ES-I3 (cell line): ENCODE results near the gene EMILIN2.
"Not testable (repeated sequence)": the region's sequence is repeated elsewhere in the genome, so short reads cannot be mapped to it uniquely, and the experiment has no call there.

Experiments
- H3K36me3 ChIP-seq: 2 replicates; pipeline ENCODE4 v1.6.1; 2013; ENCODE audit warnings: mild to moderate bottlenecking, low read length, control low read depth, moderate library complexity; ENCODE audit not compliant: insufficient read depth
- H3K4me1 ChIP-seq: 2 replicates; pipeline ENCODE4 v1.6.1; 2013; ENCODE audit warnings: mild to moderate bottlenecking, control low read depth, low read length; ENCODE audit not compliant: insufficient read depth
- H3K9ac ChIP-seq: 2 replicates; pipeline ENCODE4 v1.6.1; 2013; ENCODE audit warnings: low read depth, mild to moderate bottlenecking, low read length, moderate library complexity
- H3K9me3 ChIP-seq: 2 replicates; pipeline ENCODE4 v1.6.1; 2013; ENCODE audit warnings: mild to moderate bottlenecking, low read length, moderate library complexity; ENCODE audit not compliant: control insufficient read depth, insufficient read depth

The EMILIN2 gene

GRCh38 chr18:2825613-2826175, 21.1 kb upstream of the EMILIN2 start:
- H3K9ac ChIP-seq, result no peak overlapping the region
- H3K9me3 ChIP-seq, result no peaks in the 10 kb centered on the region
- peaks cover 4% of the 10 kb centered on the region; the same call in 1 of the 2 replicates for H3K4me1 ChIP-seq
- no peaks in the 10 kb centered on the region for H3K36me3 ChIP-seq

- peaks cover 4% of the 10 kb centered on the region; the same call in 1 of the 2 replicates for H3K4me1 ChIP-seq
- H3K9me3 ChIP-seq, result no peaks in the 10 kb centered on the region
- no peak overlapping the region for H3K9ac ChIP-seq
- no peaks in the 10 kb centered on the region for H3K36me3 ChIP-seq
These were observed 20.2 kb upstream of the EMILIN2 start for GRCh38 chr18:2826581-2826980.

DNA sequence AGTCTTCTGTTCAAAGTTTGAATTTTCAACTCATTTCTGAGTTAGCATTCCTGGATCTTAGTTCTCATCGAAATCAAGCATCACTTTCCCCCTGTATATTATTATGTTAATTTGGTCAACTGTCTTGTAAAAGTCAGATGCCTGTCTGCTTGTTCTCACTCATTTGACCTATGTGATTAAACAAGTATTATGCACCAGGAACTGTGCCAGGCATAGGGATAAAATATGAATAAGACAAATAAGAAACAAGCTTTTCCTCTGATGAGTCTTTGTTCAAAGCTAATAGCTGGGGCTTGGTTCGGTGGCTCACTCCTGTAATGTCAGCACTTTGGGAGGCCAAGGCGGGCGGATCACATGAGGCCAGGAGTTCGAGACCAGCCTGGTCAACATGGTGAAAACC, 19.7 kb upstream of the EMILIN2 start:
- Histone ChIP-seq H3K9me3 (no peaks in the 10 kb centered on the region), H3K4me1 (peaks cover 4% of the 10 kb centered on the region; the same call in 1 of the 2 replicates), H3K36me3 (no peaks in the 10 kb centered on the region), H3K9ac (no peak overlapping the region)

GRCh38 chr18:2836118-2836517, 10.7 kb upstream of the EMILIN2 start:
- H3K4me1 ChIP-seq, H3K9me3 ChIP-seq, H3K9ac ChIP-seq, H3K36me3 ChIP-seq: not testable (repeated sequence)

- H3K36me3 ChIP-seq, H3K9me3 ChIP-seq, H3K9ac ChIP-seq, H3K4me1 ChIP-seq: not testable (repeated sequence)
These were observed 9.5 kb upstream of the EMILIN2 start for GRCh38 chr18:2837290-2837689.

DNA sequence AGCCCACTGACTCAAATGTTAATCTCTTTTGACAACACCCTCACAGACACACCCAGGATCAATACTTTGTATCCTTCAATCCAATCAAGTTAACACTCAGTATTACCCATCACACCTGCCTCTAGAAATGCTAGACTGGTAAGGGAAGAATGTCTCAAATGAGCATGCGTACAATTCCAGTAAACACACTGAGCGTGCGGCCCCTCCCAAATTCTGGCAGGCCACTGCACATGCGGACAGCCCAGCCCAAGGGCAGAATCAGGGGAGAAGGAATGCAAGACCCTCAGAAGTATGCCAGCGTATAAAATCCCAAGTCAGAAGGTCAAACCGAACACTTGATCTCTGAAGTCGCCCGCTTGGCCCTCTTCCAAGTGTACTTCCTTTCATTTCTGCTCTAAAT, 7.6 kb upstream of the EMILIN2 start:
- no peak overlapping the region for H3K9ac ChIP-seq
- H3K9me3 ChIP-seq, result no peaks in the 10 kb centered on the region
- no peaks in the 10 kb centered on the region for H3K36me3 ChIP-seq
- no peaks in the 10 kb centered on the region for H3K4me1 ChIP-seq

- H3K4me1 ChIP-seq, result 0 out of 2 replicates have a peak, but pooled peaks cover 3% of the 10 kb centered on the region
- H3K36me3 ChIP-seq, result no peaks in the 10 kb centered on the region
- no peaks in the 10 kb centered on the region for H3K9me3 ChIP-seq
- H3K9ac ChIP-seq, result no peak overlapping the region
These were observed 6.3 kb upstream of the EMILIN2 start for GRCh38 chr18:2840521-2840920.

DNA sequence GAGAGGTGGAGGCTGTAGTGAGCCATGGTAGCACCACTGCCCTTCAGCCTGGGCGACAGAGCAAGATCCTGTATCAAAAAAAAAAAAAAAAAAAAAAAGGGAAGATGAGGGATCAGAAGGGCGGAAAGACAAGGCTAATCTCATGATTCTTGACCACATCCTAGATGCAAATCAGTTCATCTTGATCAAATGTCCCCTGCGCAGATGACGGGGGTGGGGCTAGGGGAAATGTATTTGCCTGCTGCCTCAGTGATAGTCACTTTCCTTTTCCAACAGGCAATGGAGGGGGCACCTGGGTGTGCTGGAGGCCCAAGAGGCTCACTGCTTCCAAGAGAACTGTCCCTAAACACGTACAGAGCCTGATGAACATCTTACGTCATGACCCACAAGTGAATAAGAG, 3.7 kb upstream of the EMILIN2 start:
- Histone ChIP-seq H3K9ac (no peak overlapping the region), H3K4me1 (0 out of 2 replicates have a peak, but pooled peaks cover 3% of the 10 kb centered on the region), H3K36me3 (no peaks in the 10 kb centered on the region), H3K9me3 (no peaks in the 10 kb centered on the region)

DNA sequence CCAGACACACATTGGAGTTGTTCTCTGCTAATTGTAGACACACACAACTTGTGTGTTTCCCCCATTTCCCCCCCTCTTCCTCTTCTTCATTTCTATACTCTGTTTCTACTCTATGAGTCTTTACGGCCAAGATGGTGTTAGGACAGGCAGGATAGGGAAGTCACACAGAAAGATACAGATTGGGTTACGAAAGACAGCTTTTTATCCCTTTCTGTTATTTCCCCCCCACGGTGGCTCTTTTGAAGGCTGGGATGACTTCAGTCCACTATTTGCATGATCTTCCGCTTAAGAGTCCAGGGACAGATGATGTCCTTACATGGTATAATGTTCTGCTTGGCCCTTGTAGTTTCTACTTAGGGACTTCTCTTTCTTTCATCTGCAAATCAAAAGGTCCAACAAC, 1.6 kb upstream of the EMILIN2 start:
- Histone ChIP-seq H3K36me3 (no peaks in the 10 kb centered on the region), H3K9ac (no peak overlapping the region; the same call in 1 of the 2 replicates), H3K9me3 (no peaks in the 10 kb centered on the region), H3K4me1 (0 out of 2 replicates have a peak, but pooled peaks cover 3% of the 10 kb centered on the region)

GRCh38 chr18:2847317-2848246, 776 bp downstream of the EMILIN2 start:
- Histone ChIP-seq H3K9ac (peak overlapping the region; percentile 80), H3K36me3 (no peaks in the 10 kb centered on the region), H3K9me3 (no peaks in the 10 kb centered on the region), H3K4me1 (0 out of 2 replicates have a peak, but pooled peaks cover 3% of the 10 kb centered on the region)

DNA sequence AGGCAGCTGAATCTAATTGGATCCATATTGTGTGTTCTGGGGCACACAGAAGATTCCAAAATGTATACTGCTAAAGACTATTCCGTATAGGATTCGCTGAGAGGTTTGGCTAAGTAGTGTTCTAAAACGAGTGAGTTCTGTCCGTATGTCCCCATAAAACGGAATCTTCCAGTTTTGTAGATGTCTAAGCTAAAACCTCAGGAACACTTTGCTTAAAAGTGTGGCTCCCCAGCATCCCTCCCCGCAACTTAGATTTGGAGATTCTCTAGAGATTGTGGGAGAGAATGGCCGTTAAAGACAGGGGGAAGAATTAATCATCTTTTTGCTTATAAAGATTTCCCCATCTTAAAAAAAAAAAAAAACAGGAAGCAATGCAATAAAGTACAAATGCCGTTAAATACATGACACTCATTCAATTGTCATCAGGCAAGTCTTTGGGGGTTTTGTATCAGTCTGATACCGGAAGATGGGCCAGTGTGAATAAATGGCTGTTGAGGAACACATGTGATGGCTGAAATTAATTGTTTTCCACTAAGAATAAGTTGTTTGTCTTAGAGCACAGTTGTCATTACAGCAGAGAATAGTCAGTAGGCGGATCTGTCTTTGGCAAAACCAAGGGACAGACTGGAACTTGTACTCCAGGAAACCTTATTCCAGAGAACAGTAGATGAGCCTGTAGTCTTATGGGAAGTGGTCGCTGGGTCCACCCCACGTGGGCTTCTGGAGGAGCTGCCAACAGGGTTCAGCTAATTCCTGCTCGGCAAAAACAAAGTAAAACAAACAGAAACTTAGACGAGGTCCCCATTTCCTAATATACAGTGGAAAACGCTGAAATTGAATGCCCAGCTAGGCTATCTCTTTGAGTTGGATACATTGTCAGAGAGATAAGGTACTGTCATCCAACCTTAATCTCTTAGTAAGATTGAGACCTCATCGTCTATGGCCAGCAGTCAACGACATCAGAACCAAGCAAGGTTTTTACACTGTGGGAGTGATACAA, 1.7 kb downstream of the EMILIN2 start:
- Histone ChIP-seq H3K9ac (peak overlapping the region; percentile 80), H3K36me3 (no peaks in the 10 kb centered on the region), H3K4me1 (0 out of 2 replicates have a peak, but pooled peaks cover 3% of the 10 kb centered on the region), H3K9me3 (no peaks in the 10 kb centered on the region)

DNA sequence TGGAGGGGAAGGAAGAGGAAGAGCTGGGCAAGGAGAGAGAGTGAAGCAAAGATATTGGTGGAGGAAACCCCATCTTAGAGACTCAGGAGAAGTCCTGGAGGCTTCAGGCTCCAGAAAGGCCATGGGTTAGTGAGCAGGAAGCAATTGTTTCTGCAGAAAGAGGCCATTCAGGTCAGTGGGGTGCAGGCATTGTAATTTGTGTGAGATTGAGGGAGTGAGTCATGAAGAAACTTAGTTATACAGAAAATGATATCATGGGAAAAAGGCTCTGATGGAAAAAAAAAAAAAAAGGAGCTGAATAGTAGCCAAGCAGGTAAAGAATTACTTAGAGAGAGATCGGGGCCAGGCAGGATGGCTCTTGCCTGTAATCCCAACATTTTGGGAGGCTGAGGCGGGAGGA, 4.0 kb downstream of the EMILIN2 start:
- no peaks in the 10 kb centered on the region for H3K36me3 ChIP-seq
- no peaks in the 10 kb centered on the region for H3K9me3 ChIP-seq
- H3K9ac ChIP-seq, result no peak overlapping the region
- peaks cover 4% of the 10 kb centered on the region; the same call in 1 of the 2 replicates for H3K4me1 ChIP-seq

DNA sequence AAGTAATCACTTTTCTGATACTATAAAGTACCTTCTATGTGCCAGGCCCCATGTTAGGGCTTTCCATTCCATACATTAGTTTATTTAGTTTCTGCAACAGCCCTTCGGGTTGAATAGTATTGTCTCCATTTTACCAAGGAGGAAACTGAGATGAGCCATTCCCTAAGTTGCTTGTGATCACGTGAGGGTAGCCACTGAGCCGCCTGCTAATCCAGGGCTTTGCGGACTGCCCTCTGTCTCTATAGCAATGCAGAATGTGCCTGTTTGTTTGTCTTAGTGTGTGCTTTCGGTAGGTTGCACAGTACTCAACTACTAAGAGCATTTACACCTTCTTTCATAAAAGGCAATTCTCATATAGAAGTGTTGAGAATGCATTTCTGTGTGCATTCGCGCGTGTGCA, 5.0 kb downstream of the EMILIN2 start:
- H3K9ac ChIP-seq, result no peak overlapping the region
- no peaks in the 10 kb centered on the region for H3K9me3 ChIP-seq
- no peaks in the 10 kb centered on the region for H3K36me3 ChIP-seq
- peaks cover 7% of the 10 kb centered on the region; the same call in 1 of the 2 replicates for H3K4me1 ChIP-seq

- not testable (repeated sequence) for H3K9ac ChIP-seq, H3K9me3 ChIP-seq, H3K36me3 ChIP-seq
- H3K4me1 ChIP-seq, result peaks cover 14% of the 10 kb centered on the region
These were observed 5.7 kb downstream of the EMILIN2 start for GRCh38 chr18:2852460-2852859.
